Gastrocnemius medialis (tissue), 4 donors: ENCODE data around the gene SERPINB10.

ENCODE experiments used
- POLR2A ChIP-seq, 2 donors: fragments of 450-650 bp; IDR thresholded peaks; one replicate each; pipeline ENCODE4 v1.6.1; 2017; ENCODE audit warnings: antibody characterized with exemption in 2 of 2, mild to moderate bottlenecking in 2 of 2, moderate library complexity in 2 of 2
- TF ChIP-seq, protein P1 (sequence below), 5 experiments: fragments of 450-650 bp in 3 of 5; fragments of 200-600 bp in 2 of 5; sonication (generic) in 2 of 5; IDR thresholded peaks in 4 of 5; conservative IDR thresholded peaks in 1 of 5; 1 replicate in 4 of 5; 2 replicates in 1 of 5; pipeline ENCODE4 v1.5.1; 2016 to 2019; ENCODE audit warnings: antibody characterized with exemption in 5 of 5, mild to moderate bottlenecking in 3 of 5, moderate library complexity in 3 of 5

DNA sequence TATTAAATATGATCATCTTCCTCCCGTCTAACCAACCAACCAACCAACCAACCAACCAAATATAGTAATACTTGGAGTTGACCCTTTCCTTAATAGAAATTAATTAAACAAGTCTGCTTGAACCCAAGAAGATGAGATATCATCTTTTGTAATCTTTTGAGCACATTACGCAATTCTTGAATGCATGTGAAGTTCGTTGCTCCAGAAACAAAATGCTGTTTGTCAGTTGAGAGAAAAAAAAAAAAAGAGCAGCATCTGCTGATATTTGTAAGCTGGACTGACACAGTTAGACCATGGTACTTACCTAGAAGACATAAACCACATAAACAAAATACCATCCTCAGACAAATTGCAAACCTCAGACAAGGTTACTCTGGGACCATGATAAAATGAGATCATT is 29.4 kb upstream of the SERPINB10 start:
- TF ChIP-seq, protein P1, sequence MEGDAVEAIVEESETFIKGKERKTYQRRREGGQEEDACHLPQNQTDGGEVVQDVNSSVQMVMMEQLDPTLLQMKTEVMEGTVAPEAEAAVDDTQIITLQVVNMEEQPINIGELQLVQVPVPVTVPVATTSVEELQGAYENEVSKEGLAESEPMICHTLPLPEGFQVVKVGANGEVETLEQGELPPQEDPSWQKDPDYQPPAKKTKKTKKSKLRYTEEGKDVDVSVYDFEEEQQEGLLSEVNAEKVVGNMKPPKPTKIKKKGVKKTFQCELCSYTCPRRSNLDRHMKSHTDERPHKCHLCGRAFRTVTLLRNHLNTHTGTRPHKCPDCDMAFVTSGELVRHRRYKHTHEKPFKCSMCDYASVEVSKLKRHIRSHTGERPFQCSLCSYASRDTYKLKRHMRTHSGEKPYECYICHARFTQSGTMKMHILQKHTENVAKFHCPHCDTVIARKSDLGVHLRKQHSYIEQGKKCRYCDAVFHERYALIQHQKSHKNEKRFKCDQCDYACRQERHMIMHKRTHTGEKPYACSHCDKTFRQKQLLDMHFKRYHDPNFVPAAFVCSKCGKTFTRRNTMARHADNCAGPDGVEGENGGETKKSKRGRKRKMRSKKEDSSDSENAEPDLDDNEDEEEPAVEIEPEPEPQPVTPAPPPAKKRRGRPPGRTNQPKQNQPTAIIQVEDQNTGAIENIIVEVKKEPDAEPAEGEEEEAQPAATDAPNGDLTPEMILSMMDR (IDR thresholded peaks at IDR 0.05 in 4 of 5, conservative IDR thresholded peaks at IDR 0.05 in 1 of 5) = no peak
- no peak for TF ChIP-seq POLR2A (IDR thresholded peaks at IDR 0.05)
